Inflammatory macrophage treated with lipopolysaccharide for 4 hours (primary cell): ENCODE measurements around the gene WSB2.
"Not testable (repeated sequence)": the region's sequence is repeated elsewhere in the genome, so short reads cannot be mapped to it uniquely, and the experiment has no call there.

Experiments
- DNase-seq: peaks from one replicate; pipeline ENCODE4 v3.0.0-alpha.2; 2020

Gene WSB2

DNA sequence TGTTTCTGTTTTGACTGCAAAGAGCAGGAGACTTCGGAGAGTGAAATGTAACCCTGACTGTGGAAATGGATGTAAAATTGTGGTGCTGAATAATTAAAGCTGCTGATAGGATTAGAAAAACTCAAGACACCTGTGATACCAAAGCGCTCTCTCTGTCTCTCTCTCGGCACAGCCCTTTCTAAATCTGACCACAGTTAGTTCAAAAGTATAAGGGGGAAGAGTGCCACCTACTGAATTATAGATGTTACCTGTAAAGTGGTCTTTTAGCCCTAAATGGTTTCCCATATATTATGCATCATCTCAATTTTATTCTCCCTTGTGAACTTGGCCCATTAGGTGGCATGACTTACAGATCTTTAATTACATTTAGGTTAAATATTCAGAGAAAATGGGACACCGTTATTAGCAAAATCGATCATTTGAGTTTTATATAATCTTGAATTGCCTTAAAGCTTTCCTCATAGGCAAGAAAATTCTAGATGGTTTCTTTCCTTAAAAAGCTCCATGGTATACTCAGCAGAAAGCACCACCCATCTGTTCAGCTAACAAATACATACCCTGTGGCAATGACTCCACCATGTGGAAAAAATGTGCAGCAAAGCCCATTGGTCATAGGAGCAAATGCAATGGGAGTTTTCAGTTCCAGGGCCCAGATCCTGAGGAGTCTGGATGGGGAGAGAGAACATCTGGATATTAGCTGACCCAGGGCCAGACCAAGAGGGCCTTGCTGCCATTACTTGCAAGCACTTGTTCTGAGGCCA is 26.4 kb downstream of the WSB2 start:
- no peak for DNase-seq

DNA sequence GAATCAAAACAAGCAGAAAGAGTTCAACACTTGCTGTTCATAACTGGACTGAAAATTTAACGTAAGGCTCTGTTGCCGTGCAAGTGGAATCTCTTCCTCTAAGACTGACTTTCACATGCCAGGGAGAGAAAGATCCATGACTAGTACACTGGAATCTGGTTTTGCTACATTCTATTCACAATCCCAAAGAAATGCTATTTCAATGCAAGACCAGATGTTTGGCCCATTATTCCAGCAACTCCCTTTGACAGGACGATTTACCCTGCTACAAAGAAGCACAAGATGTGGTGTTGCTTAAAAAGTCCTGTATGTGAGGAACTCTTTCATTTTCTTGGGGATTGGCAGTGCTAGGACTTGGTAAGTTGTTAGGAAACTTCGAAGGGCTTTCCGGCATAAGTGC is 27.1 kb downstream of the WSB2 start:
- DNase-seq, result no peak

DNA sequence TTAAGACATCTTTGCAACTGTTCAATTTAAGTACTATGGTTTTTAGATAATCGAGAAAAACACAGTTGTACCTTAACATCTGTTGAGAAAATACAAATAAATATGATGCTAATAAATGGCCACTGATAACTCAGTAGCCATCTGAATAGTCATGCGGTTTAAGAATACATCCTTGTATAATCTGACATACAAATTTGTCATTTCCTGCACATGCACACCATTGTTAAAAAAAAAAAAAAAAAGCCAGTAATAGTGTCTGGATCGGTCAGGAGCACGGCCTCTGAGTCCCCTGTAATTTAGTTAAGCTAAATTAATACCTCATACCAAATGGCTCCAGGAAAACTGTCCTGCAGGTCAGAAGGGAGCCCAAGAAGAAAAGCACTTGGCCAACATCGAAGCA is 27.7 kb downstream of the WSB2 start:
- no peak for DNase-seq

GRCh38 chr12:118032188-118032587 is 28.8 kb downstream of the WSB2 start:
- no peak for DNase-seq

DNA sequence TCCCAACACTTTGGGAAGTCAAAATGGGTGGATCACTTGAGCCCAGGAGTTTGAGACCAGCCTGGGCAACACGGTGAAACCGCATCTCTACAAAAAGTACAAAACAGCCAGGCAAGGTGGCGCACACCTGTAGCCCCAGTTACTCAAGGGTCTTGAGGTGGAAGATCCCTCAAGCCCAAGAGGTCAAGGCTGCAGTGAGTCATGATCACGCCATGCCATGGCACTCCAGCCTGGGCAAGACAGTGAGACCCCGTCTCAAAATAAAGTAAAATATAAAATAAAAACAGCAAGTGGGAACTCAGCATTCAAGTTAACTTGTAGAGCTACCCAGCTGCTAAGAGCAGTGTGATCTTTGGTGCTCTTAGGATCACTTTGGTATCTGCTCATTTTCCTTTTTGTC is 31.8 kb downstream of the WSB2 start:
- no peak for DNase-seq

DNA sequence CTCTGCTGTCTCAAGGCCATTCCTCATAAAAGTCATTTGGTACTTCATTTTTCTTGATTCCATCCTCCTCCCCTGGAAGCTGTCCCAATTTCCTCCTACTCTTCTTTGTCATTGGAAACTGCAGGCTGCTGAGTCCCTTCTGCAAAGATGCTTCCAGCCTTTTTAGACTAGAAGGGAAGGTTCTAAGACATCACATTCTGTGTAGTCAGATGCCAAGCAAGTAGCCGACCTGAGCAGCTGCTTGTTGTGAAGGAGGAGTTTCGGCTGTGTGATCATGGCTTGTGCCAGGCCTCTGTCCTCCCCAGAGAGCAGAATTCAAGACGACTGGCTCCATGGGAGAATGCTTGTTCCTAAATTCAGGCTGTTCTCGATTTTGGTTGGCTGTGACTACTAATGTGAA is 35.8 kb downstream of the WSB2 start:
- no peak for DNase-seq

- no peak for DNase-seq
Measured at GRCh38 chr12:118023301-118023860, 37.6 kb downstream of the WSB2 start.

- DNase-seq, result no peak
Measured at GRCh38 chr12:118022728-118023109, 38.3 kb downstream of the WSB2 start.

GRCh38 chr12:118022097-118022727 is 38.8 kb downstream of the WSB2 start:
- not testable (repeated sequence) for DNase-seq

- DNase-seq, result no peak
Measured at GRCh38 chr12:118020036-118020435, 40.9 kb downstream of the WSB2 start.

DNA sequence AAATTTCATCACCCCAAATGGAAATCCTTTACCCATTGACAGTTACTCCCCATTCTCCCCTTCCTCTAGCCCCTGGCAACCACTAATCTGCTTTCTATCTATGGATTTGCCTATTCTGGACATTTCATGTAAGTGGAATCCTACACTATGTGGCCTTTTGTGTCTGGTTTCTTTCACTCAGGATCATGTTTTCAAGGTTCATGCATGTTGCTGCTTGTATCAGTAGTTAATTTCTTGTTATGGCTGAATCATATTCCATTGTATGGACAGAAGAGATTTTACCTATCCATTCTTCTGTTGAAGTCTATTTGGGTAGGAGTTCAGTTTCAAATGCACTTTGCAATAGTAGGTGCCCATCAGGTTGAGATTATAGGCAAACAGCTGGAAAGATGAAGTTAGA is 43.1 kb downstream of the WSB2 start:
- DNase-seq, result no peak

DNA sequence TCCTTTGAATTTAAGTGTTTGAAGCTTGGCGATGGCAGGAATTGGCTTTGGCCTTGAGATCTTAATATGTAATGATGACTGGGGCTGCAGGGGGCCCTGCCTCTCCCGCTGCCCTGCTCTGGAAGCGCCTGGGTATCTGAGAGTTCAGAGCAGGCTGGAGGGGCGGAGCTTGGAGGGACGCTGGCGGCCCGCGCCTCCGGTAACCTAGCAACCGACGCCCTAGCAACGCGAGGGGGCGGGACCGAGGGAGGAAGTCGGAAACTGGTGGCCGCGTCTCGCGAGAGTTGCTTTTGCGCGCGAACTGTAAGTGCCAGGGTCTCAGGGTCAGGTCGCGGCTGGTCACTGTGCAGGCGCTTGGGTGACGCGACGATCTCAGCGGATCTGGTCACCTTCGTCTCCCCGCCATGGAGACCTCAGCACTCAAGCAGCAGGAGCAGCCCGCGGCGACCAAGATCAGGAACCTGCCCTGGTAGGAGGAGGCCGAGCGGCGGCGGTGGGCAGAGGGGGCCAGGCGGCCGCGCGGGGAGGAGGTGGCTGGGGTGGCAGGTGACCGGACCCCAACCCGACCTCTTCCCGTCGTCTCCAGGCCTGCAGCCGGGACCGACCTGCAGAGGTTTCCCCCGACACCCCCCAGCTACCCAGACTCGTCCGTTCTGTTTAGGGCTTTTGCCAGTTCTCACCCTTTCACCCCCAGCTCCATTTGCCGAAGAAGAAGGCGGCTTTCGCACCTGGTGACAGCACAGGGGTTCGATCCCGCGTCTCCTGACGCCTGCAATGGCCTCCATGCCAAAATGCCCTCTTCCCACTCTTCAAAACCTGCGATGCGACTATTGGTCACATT is 44.3 kb downstream of the WSB2 start, which contains the start of gene RFC5:
Gene RFC5 (plus strand): TSS at position 280 of the 841 bp plus-strand sequence. CDS start 125 bp downstream, at position 405.
- DNase-seq, result peak; percentile 98

DNA sequence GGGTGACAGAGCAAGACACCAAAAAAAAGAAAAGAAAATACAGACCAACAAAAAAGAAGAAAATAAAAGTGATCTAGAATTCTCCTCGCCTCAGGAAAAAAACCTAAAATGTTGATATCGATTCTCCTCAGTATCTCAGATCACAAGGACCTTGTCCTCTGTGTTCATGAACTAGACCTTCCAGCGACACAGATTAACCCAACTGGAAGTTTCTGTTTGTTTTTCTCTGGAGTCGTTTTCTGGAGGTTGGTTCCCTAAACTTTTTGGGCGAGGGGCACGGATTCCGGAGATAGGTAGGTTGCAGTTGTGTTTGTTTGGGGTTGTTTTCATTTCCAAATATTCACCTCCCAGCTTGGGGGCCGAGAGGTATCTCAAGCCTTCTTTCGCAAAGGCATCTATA is 45.0 kb downstream of the WSB2 start:
- no peak for DNase-seq

GRCh38 chr12:118015306-118015705 is 45.7 kb downstream of the WSB2 start:
- DNase-seq, result no peak

- no peak for DNase-seq
Measured at GRCh38 chr12:118013283-118013682, 47.7 kb downstream of the WSB2 start.

GRCh38 chr12:118011961-118012360 is 49.0 kb downstream of the WSB2 start:
- DNase-seq, result no peak

- DNase-seq, result no peak
Measured at GRCh38 chr12:118011377-118011776, 49.6 kb downstream of the WSB2 start.

DNA sequence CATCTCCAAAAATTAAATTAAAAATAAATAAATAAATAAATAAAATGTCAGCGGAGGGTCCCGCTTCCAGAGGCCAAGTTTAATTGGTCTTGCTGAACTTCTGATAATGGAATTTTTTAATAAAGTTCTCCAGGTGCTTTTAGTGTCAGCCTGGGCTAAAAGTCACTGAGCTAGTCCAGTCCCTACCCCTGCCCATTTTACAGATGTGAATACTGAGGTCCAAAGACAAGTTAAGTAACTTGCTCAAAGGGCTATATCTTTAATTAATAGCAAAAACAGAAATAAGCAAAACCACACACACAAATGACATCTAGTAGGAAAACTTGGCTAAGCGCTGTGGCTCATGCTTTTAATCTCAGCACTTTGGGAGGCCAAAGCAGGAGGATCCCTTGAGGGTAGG is 50.1 kb downstream of the WSB2 start:
- no peak for DNase-seq

DNA sequence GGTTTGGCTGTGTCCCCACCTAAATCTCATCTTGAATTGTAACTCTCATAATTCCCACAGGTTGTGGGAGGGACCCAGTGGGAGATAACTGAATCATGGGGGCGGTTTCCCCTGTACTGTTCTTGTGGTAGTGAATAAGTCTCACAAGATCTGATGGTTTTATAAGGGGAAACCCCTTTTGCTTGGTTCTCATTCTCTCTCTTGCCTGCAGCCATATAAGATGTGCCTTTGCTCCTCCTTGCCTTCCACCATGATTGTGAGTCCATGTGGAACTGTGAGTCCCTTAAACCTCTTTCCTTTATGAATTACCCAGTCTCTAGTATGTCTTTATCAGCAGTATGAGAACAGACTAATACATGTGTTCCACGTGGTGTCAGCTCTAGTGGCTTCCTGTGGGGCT is 61.2 kb downstream of the WSB2 start:
- not testable (repeated sequence) for DNase-seq

DNA sequence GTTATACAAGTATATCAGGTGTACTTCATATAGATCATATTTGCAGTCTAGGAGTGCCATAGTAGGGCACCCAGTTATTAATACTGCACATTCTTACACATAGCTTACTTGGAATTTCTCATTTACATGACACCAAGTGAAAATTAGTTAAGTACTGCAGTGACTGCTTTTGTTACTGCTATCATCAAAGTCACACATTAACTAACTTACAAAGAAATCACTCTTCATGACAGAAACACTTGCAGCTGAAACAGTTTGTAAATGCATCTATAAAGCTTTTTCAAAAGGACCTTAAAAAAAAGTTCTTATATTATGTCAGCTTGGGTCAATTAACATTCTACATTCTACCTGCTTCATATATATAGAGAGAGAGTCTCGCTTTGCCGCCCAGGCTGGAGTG is 62.3 kb downstream of the WSB2 start:
- DNase-seq, result no peak

DNA sequence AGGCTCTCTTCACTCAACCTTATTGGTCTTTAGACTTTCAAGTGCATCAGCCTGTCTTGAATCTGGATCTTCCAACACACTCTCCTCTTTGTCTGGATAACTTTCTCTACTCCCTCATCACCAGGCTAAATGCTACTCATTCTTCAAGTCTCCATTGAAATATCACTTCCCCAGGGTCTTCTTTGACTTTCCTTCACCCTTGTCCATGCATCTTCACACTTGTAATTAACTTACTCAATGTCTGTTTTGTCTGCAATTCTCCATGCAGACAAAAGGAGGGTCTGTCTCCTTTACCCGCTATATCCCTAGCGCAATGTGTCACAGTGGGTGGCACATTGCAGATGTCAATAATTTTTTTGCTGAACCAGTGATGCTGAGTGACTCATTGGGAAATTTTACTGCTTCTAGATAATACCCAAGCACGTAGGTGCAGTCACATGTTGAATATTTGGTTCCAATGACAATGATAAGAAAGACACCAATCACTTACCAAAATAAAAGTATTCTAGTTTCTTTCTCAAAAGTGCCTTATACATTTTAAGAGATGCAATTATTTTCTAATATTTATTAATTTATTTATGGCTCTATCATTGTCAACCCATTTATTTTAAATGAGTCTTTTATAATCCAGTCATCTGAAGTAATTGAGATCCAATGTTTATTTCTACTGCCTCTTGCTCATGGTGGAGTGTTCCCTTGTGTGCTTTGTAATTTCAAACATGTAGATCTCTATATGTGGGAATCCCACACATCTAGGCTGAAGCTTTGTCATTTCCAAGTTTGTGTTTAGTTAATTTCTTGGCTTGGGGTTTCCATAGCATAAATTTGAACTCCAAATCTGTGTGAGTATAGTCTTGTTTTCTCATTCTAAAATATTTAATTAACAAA is 66.2 kb downstream of the WSB2 start:
- no peak for DNase-seq
